GM21737 (cell line): ENCODE measurements around the gene PTP4A2.

Experiments used
- ATAC-seq: cut with Tn5 transposase; IDR thresholded peaks from one replicate; pipeline ENCODE4 v1.9.1; 2021; ENCODE audit warnings: mild to moderate bottlenecking, moderate library complexity; ENCODE audit not compliant: unreplicated experiment

PTP4A2 gene

GRCh38 chr1:31865728-31866449, 72.3 kb downstream of the PTP4A2 start:
- ATAC-seq, result no peak

GRCh38 chr1:31862071-31862470, 76.1 kb downstream of the PTP4A2 start:
- ATAC-seq, result no peak

GRCh38 chr1:31861346-31861745, 76.8 kb downstream of the PTP4A2 start:
- no peak for ATAC-seq

- no peak for ATAC-seq
These were observed 77.6 kb downstream of the PTP4A2 start for GRCh38 chr1:31860581-31860980.

GRCh38 chr1:31859719-31860118, 78.4 kb downstream of the PTP4A2 start:
- no peak for ATAC-seq

- ATAC-seq, result no peak
These were observed 79.1 kb downstream of the PTP4A2 start for GRCh38 chr1:31859044-31859443.

- ATAC-seq, result no peak
These were observed 80.3 kb downstream of the PTP4A2 start for GRCh38 chr1:31857863-31858262.
